ENCODE results near the gene SEPTIN3. TPM values are rescaled to one million over a fixed set of nuclear protein-coding genes. Genes with fewer than 3 reads are reported as not detected.

Gene SEPTIN3
- total RNA-seq, 2 experiments from 2014 or later, result 1.1 to 2.1 TPM

DNA sequence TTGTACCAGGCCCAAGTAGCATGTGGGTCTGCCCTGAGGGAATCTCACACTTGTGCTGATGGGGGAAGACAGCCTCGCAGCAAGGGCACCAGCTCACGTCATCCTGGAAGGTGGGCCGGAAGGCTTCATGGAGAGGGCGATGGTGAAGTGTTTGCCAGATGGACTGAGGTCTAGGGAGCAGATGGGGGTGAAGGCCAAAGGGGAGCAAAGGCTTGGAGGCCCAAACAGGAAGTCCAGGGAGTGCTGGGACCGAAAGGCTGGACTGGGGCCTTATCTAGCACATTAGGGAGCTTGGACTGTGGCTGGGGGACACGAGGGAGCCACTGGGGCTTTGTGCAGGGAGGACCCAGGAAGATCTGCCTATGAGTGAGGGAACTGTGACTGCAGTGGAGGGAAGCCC lies 41.4 kb upstream of the SEPTIN3 start:
- peak; percentile 39 for DNase-seq (ENCODE audit: low spot score)
- Histone ChIP-seq H3K79me2 (ENCODE audit: insufficient read depth, low read depth, low read length) (peaks cover 4% of the 10 kb centered on the region; the same call in 1 of the 2 replicates), H3K27ac (ENCODE audit: low read depth, low read length, poor library complexity, severe bottlenecking) (peak overlapping the region; percentile 76), H4K20me1 (ENCODE audit: insufficient read depth, low read length) (no peaks in the 10 kb centered on the region), H3K4me3 (ENCODE audit: low read depth, low read length, poor library complexity, severe bottlenecking) (no peak overlapping the region), H3K36me3 (ENCODE audit: insufficient read depth, low read length) (peaks cover 26% of the 10 kb centered on the region; the same call in 1 of the 2 replicates), H2AFZ (ENCODE audit: low read length) (no peak overlapping the region), H3K4me1 (ENCODE audit: insufficient read depth, low read length, poor library complexity, severe bottlenecking) (peaks cover 95% of the 10 kb centered on the region), H3K9me2 (ENCODE audit: insufficient read depth, low read length) (no peaks in the 10 kb centered on the region), H3K9me3 (ENCODE audit: low read length) (no peaks in the 10 kb centered on the region), H3K4me2 (ENCODE audit: low read length) (peak overlapping the region; percentile 68; the same call in 1 of the 2 replicates)
- intact Hi-C loops (cut with micrococcal nuclease; ENCODE audit: unreplicated experiment), result loop anchor here (5.0 kb wide), 1 partner anchor 106 kb away; no protein-coding TSS in a partner anchor
- ChIA-PET CTCF (ENCODE audit: unreplicated experiment) (interaction anchor here (0.6 kb wide), 1 partner anchor 13 kb away, joined by 3 read pairs; no protein-coding TSS in a partner anchor), POLR2A (interaction anchor here (0.7 to 3.0 kb wide), 4 partner anchors 8 to 19 kb away, joined by 3 to 9 read pairs (median 4); partner anchors contain the start of gene CENPM)
- BruUV-seq (replicated peaks), result no TSS peak
- TF ChIP-seq CTCF (conservative IDR thresholded peaks at IDR 0.05; ENCODE audit: low read length) (no peak), EZH2phosphoT487 (IDR thresholded peaks at IDR 0.05; ENCODE audit: borderline replicate concordance, low read depth, low read length) (no peak)

DNA sequence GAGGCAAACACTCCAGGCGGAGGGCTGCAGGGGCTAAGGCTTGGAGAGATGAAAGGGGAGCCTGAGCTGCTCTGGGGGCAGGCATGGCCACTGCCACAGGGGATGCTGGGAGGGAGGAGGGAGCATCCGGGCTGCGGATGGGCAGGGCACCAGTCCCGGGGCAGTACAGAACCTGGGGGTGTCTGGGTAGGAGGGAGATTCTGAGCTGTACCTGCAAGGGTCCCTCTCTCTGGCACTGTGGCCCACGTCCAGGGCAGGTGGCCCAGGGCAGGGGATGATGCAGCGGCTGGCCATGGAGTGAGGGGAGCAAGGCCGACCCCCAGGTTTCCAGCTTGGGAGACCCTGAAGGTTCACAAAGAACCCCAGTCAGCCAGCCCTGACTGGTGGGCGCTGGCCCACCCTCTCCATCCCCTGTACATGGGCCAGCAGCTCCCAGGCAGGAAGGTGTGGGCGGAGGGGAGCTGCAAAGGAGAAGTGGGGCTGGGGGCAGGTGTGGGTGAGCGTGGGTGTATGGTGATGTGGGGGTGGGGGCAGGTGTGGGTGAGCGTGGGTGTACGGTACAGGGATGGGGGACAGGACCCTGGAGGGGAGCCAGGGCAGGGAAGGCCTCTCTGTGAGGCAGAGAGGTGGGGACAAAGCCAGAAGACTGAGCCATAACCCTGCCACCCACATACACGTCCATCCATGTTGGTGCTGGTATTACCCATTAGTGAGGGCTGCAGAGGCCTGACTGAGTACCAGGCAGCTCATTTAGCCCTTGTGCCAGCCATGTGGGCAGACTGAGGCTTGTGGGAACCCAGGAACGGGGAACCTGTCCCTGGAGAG lies 40.4 kb upstream of the SEPTIN3 start:
- Histone ChIP-seq H3K79me2 (ENCODE audit: insufficient read depth, low read depth, low read length) (peaks cover 2% of the 10 kb centered on the region; the same call in 1 of the 2 replicates), H3K4me3 (ENCODE audit: low read depth, low read length, poor library complexity, severe bottlenecking) (no peak overlapping the region), H3K4me1 (ENCODE audit: insufficient read depth, low read length, poor library complexity, severe bottlenecking) (peaks cover 95% of the 10 kb centered on the region), H3K9me2 (ENCODE audit: insufficient read depth, low read length) (no peaks in the 10 kb centered on the region), H4K20me1 (ENCODE audit: insufficient read depth, low read length) (no peaks in the 10 kb centered on the region), H2AFZ (ENCODE audit: low read length) (no peak overlapping the region), H3K36me3 (ENCODE audit: insufficient read depth, low read length) (peaks cover 25% of the 10 kb centered on the region; the same call in 1 of the 2 replicates), H3K4me2 (ENCODE audit: low read length) (peak overlapping the region; percentile 68), H3K9me3 (ENCODE audit: low read length) (no peaks in the 10 kb centered on the region), H3K27ac (ENCODE audit: low read depth, low read length, poor library complexity, severe bottlenecking) (peak overlapping the region; percentile 76)
- POLR2A ChIA-PET, result interaction anchor here (0.7 to 3.0 kb wide), 3 partner anchors 7 to 18 kb away, joined by 3 to 9 read pairs (median 6); partner anchors contain the start of gene CENPM
- CTCF ChIA-PET (ENCODE audit: unreplicated experiment), result interaction anchor here (0.6 kb wide), 1 partner anchor 142 kb away, joined by 6 read pairs; no protein-coding TSS in a partner anchor
- intact Hi-C loops (cut with micrococcal nuclease; ENCODE audit: unreplicated experiment), result loop anchor here (5.0 kb wide), 1 partner anchor 107 kb away; no protein-coding TSS in a partner anchor
- BruUV-seq (replicated peaks), result no TSS peak
- TF ChIP-seq EZH2phosphoT487 (IDR thresholded peaks at IDR 0.05; ENCODE audit: borderline replicate concordance, low read depth, low read length), result no peak
- no peak for TF ChIP-seq CTCF (conservative IDR thresholded peaks at IDR 0.05; ENCODE audit: low read length)
- no peak for DNase-seq (ENCODE audit: low spot score)
